RPMI7951 (cell line): ENCODE data around the gene CD72. TPM values are rescaled to one million over a fixed set of nuclear protein-coding genes. Genes with fewer than 3 reads are reported as not detected.
"Not testable (repeated sequence)": the region's sequence is repeated elsewhere in the genome, so short reads cannot be mapped to it uniquely, and the experiment has no call there.

Source experiments
- DNase-seq: peaks from one replicate; pipeline ENCODE4 v3.0.0-alpha.2; 2012; ENCODE audit warnings: low read depth
- total RNA-seq: library from RNA; depleted of rRNA; stranded (reverse); fragments of >200 nt; shearing (Covaris generic); gene quantifications from 2 replicates; pipeline ENCODE4 v1.2.3, GENCODE V29; 2014

CD72 gene
- total RNA-seq, 1 experiment from 2014 or later = 0.12 TPM

DNA sequence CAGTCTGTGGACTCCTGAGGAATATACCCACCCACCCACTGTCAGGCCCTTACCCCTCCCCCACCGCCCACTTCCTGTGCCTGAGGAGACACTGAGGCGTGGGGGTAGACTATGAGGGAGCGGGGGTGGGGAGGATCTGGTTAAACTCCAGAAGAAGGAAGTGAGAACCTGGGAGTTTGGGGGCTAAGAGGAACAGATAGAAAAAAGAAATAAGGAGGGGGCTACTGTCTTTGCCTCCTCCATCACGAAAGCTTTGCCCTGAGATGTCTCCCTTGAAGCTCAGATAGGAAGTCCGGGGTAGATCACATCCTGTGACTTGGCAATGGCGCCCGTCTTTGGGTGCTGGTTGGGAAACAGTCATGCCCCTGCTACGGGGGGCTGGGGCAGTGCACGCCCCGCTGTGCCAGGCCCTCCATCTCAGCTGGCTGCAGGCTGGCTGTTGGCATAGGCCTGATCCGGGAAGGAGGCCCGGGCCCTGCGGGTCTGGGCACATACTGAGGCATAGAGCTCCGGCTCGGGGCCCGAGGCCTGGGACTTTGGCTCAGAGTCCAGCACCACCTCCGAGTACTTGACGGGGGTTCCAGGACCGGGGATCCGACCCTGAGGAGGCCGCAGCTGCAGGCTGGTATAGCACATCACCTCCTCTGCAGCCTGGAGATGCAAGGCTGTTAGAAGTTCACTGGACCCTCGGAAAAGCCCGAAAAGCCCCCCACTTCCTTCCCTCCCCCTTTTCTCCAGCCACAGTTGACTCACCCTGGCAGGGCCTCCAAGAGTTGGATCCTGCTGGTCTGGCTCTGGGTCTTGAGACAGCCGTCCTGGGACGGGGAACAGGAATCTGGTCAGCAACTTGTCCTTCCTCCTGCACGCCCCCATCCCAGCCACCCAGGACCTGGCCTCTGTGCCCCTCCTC lies 31.5 kb upstream of the CD72 start:
- no peak for DNase-seq

- DNase-seq = peak; percentile 82
These were observed 28.5 kb upstream of the CD72 start for GRCh38 chr9:35646533-35647265.

GRCh38 chr9:35646153-35646532 lies 27.9 kb upstream of the CD72 start:
- DNase-seq = no peak

DNA sequence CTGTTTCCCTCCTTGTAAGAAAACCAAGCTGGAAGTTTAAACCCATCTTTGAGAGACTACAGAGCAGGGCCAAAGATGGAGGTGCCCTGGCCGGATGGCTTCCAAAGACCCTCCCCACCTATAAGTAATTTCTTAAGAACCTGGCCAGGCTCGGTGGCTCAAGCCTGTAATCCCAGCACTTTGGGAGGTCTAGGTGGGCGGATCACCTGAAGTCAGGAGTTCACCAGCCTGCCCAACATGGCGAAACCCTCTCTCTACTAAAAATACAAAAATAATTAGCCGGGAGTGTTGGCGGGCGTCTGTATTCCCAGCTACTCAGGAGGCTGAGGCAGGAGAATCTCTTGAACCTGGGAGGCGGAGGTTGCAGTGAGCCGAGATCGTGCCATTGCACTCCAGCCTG lies 27.5 kb upstream of the CD72 start:
- not testable (repeated sequence) for DNase-seq

GRCh38 chr9:35643046-35643445 lies 24.8 kb upstream of the CD72 start:
- no peak for DNase-seq

DNA sequence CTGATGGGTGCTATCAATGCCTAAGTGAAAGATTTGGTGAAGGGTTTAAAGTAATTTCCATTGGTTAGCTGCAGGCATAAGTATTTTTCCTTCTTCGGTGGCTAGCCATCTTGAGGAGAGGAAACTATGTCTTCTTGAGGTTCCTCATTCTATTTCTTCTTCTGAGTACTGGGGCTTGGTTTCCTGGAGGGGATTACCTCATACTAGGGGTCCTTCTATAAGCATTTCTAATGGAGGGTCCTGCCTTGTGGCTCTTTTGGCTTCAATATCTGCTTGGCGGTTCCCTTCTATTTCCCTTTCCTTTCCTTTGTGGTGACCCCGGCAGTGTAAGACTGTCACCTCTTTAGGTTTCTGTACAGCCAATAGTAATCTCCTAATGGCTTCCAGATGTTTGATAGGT lies 23.3 kb upstream of the CD72 start:
- not testable (repeated sequence) for DNase-seq

- DNase-seq = not testable (repeated sequence)
These were observed 22.2 kb upstream of the CD72 start for GRCh38 chr9:35640431-35640830.

DNA sequence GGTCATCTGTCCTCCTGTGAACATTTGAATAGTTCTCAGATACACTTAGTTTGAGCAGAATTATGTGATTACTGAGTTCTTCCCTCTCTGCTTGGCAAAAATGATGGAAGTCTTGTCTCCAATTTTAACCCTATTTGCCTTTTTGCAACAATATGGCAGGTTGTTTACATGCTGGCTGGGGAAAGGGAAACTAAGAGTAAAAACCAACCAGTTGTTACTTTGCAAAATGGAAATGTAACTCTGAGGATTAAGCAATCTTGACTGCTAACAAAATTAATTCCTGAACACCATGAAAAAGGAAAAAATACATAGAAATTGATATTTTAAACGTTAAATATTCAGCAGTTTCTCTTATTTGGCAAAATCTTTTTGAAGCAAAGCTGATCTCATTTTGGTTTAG lies 21.4 kb upstream of the CD72 start:
- DNase-seq = no peak

- not testable (repeated sequence) for DNase-seq
These were observed 21.0 kb upstream of the CD72 start for GRCh38 chr9:35639225-35639624.

GRCh38 chr9:35638751-35639150 lies 20.5 kb upstream of the CD72 start:
- not testable (repeated sequence) for DNase-seq

DNA sequence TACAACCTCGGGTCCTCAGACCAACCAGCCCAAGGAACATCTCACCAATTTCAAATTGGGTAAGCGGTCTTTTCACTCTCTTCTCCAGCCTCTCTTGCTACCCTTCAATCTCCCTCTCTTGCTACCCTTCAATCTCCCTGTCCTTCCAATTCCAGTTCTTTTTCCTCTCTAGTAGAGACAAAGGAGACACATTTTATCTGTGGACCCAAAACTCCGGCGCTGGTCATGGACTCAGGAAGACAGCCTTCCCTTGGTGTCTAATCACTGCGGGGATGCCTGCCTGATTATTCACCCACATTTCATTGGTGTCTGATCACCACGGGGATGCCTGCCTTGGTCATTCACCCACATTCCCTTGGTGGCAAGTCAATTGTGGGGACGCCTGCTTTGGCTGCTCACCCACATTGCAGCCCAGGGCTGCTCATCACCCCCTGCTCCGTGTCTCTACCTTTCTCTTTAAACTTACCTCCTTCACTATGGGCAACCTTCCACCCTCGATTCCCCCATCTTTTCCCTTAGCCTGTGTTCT lies 19.3 kb upstream of the CD72 start:
- not testable (repeated sequence) for DNase-seq

DNA sequence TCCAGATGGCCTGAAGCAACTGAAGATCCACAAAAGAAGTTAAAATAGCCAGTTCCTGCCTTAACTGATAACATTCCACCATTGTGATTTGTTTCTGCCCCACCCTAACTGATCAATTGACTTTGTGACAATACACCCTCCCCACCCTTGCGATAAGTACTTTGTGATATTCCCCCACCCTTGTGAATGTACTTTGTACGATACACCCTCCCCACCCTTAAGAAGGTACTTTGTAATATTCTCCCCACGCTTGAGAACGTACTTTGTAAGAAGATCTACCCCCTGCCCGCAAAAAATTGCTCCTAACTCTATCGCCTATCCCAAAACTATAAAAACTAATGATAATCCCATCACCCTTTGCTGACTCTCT lies 18.6 kb upstream of the CD72 start:
- DNase-seq = not testable (repeated sequence)

- no peak for DNase-seq
These were observed 18.1 kb upstream of the CD72 start for GRCh38 chr9:35636135-35636876.

GRCh38 chr9:35635730-35636129 lies 17.5 kb upstream of the CD72 start:
- DNase-seq = no peak

GRCh38 chr9:35629597-35629996 lies 11.4 kb upstream of the CD72 start:
- no peak for DNase-seq

- DNase-seq = no peak
These were observed 10.3 kb upstream of the CD72 start for GRCh38 chr9:35628389-35628991.

- no peak for DNase-seq
These were observed 9.4 kb upstream of the CD72 start for GRCh38 chr9:35627575-35627974.

DNA sequence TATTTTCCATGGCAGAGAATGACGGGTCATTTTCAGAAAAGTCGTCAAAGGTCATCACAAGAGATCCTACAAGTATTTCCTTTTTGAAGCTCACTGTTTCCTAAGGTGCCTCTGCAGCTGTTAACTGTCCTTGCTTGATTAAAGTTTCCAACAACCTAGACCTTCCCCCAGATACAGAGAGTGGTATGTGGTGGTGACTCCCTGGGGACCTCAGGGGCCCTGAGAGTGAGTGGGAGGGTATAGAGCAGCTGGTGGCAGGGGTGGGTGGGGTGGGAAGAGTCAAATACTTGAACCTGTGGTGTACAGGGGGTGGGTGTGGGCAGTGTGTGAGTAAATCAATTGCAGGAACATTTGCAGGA lies 1.6 kb upstream of the CD72 start:
- no peak for DNase-seq

DNA sequence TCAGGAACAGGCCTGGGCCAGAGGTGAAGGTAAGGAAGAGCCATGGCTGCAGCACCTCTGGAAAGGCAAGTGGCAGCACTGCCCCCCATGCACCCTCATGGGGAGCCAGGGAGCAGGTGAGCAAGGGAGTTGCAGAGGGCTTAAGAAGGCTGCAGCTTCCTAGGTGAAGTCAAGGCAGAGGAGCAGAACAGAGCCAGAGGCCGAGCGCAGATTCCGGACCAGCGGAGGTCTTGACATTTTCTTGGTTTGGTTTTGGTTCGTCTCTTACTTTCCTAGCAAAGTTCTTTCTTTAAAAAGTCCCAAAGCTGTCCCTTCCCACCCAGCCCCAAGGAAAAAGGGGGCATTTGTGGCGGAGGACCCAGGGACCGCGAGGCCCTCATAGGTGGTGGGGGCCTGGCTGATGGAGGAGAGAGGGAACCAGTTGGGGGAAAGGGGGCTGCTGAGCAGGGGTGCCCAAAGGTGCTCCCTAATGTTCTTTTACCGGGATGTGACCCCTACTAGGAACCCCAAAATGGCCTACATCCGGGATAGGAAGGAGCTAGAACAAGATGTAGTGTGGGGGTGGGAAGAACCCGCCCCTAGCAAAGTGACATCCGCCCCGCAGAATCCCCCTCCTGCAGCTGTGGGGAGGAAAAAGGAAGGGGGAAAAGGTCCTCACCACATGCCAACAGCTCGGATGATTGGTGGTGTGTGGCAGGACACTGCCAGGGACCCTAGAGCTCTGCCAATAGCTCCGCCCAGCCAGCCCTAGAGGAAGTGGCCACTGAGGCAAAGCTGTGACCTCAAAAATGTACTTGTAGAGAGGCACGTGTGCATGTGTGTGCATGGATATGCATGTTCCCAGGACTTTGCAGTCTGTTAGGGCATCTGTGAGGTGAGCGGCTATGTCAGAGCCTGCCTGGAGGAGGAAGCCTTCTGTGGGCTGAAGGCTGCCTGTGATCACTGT lies 914 bp upstream of the CD72 start:
- DNase-seq = no peak

DNA sequence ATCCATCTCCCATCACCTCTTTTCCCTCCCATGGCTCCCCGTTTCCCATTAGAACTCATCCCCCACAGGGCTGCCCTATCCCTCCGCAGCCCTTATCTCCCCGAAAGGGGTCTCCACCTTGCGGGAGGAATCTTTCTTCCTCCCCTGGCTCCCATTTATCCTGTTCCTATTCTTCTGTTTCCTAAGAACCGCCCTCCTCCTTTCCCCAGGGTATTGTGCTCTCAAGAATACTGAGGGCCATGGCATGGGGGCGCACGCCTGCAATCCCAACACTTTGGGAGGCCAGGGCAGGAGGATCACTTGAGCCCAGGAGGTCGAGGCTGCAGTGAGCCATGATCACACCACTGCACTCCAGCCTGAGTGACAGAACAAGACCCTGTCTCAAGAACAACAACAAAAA lies 665 bp downstream of the CD72 start:
- no peak for DNase-seq
